Duodenal mucosa (tissue), 2 donors: ENCODE results near the gene EVL.

Experiments
- H3K27ac ChIP-seq: one replicate; pipeline ENCODE4 v1.7.0; 2013; ENCODE audit warnings: low read depth, low read length
- H3K27me3 ChIP-seq, 2 donors: one replicate each; pipeline ENCODE4 v1.7.0; 2013; ENCODE audit warnings: low read length in 2 of 2, control low read depth in 1 of 2; ENCODE audit not compliant: insufficient read depth in 2 of 2, control insufficient read depth in 1 of 2
- H3K36me3 ChIP-seq, 2 donors: one replicate each; pipeline ENCODE4 v1.7.0; 2013; ENCODE audit warnings: low read length in 2 of 2, control low read depth in 1 of 2; ENCODE audit not compliant: insufficient read depth in 2 of 2, control insufficient read depth in 1 of 2
- H3K4me1 ChIP-seq, 2 donors: one replicate each; pipeline ENCODE4 v1.7.0; 2013; ENCODE audit warnings: low read length in 2 of 2, control low read depth in 1 of 2; ENCODE audit not compliant: insufficient read depth in 2 of 2, control insufficient read depth in 1 of 2
- H3K4me3 ChIP-seq, 2 donors: one replicate each; pipeline ENCODE4 v1.7.0; 2013; ENCODE audit warnings: low read length in 2 of 2, low read depth in 1 of 2
- H3K9ac ChIP-seq, 2 donors: one replicate each; pipeline ENCODE4 v1.7.0; 2013; ENCODE audit warnings: low read length in 2 of 2, low read depth in 1 of 2
- H3K9me3 ChIP-seq, 2 donors: one replicate each; pipeline ENCODE4 v1.7.0; 2013; ENCODE audit warnings: low read length in 2 of 2, control low read depth in 1 of 2; ENCODE audit not compliant: control insufficient read depth in 1 of 2

The EVL gene

DNA sequence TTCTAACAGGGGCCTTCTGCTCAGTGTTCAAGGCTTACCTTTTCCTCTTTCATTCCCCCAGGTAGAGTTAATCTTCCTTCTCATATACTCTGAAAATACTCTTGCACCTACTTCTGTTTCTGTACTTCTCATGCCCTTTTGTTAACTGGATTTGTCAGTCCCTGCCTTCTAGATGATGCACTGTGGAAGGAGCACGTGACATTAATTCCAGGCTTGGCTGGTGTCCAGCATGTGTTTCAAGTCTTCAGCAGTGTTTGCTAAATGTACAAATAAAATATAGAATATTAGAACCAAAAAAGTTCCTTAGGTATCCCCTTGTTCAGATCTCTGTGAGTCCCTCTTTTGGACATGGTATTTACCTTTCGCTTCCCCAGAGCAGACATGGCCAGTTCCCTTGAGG, 27.9 kb upstream of the EVL start:
- Histone ChIP-seq H3K4me3 (no peak overlapping the region), H3K27ac (no peak overlapping the region), H3K27me3 (no peaks in the 10 kb centered on the region), H3K4me1 (peaks cover 0 to under 1% of the 10 kb centered on the region in 2 donors), H3K9ac (no peak overlapping the region), H3K36me3 (no peaks in the 10 kb centered on the region), H3K9me3 (no peaks in the 10 kb centered on the region)

DNA sequence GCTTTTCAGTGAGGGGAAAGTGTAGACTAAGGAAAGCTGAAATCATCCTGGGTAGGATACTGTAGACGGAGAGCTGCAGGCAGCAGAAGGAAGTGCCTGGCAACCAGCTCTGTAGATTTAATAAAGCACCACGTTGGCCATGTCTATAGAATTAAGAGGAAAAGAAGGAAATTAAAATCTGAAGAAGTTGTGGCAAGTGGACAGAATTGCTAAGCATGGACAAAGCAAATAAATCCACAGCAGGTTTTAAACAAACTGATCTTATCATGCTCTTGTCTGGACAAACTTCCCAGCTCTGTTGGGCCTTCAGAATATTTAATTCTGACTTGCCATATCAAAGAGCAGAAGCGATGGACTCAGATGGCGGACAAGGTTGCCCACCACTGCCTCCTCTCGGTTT, 27.2 kb upstream of the EVL start:
- H3K4me1 ChIP-seq: no peaks in the 10 kb centered on the region
- no peak overlapping the region for H3K27ac ChIP-seq
- H3K36me3 ChIP-seq: no peaks in the 10 kb centered on the region

DNA sequence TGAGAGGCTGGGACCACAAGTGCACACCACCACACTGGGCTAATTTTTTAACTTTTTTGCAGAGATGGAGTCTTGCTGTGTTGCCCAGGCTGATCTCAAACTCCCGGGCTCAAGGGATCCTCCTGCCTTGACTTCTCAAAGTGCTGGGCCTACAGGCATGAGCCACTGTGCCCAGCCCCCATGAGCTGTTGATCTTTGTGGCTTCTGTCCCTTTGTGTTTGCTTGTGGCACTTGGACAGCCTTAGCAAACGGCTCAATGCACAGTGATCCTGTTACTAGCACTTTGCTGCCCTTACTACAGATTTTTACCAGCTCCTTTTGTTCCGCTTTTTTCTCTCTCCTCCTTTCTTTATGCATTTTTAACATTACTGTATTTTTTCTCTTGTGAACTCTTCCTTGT, 25.3 kb upstream of the EVL start:
- no peaks in the 10 kb centered on the region for H3K4me1 ChIP-seq
- H3K27ac ChIP-seq: no peak overlapping the region
- no peaks in the 10 kb centered on the region for H3K27me3 ChIP-seq
- H3K36me3 ChIP-seq: no peaks in the 10 kb centered on the region
- no peaks in the 10 kb centered on the region for H3K9me3 ChIP-seq
- no peak overlapping the region for H3K9ac ChIP-seq
- no peak overlapping the region for H3K4me3 ChIP-seq

More for the DNA sequence above, 27.2 kb upstream of the EVL start:
- Histone ChIP-seq H3K9ac (no peak overlapping the region), H3K27me3 (no peaks in the 10 kb centered on the region), H3K9me3 (no peaks in the 10 kb centered on the region), H3K4me3 (no peak overlapping the region)

DNA sequence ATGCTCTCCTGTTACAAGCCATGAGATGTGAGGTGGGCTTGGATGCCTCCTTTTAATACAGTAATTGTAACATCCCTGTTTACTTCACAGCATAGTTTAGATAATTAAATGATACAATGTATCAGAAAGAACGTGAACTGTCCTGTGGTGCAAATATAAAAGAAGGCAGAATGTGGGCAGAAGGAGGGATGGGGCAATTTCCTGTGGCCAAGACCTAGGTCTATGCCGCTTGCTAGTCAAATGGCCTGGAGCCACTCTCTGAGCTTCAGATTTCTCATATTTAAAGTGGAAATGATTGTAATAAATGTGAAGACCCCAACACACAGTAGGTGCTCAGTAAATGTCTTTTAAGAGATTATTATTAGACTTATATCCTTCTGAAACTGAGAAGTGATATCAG, 24.0 kb upstream of the EVL start:
- no peaks in the 10 kb centered on the region for H3K9me3 ChIP-seq
- H3K27me3 ChIP-seq: no peaks in the 10 kb centered on the region
- no peaks in the 10 kb centered on the region for H3K4me1 ChIP-seq
- H3K4me3 ChIP-seq: no peak overlapping the region
- H3K9ac ChIP-seq: no peak overlapping the region
- no peaks in the 10 kb centered on the region for H3K36me3 ChIP-seq
- H3K27ac ChIP-seq: no peak overlapping the region

DNA sequence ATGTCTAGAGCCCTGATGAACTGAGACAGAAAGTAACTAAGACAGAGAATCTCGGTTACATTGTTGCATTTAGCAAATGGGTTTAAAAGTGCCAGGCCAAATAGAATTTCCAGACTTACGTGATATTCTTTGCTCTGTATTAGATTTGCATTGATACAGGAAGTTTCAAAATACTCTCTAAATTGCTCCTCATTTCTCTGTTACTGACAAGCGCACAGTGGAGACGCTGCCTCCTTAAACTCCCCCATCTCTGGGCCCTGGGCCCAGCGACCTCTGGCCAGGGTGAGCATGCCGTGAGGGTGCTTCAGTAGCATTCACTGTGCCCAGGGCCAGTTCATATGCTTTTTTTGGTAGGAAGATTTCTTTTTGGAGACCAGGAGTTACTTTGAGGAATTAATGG, 22.9 kb upstream of the EVL start:
- no peaks in the 10 kb centered on the region for H3K4me1 ChIP-seq
- H3K4me3 ChIP-seq: no peak overlapping the region
- H3K9me3 ChIP-seq: no peaks in the 10 kb centered on the region
- H3K27ac ChIP-seq: no peak overlapping the region
- no peaks in the 10 kb centered on the region for H3K36me3 ChIP-seq
- no peaks in the 10 kb centered on the region for H3K27me3 ChIP-seq
- H3K9ac ChIP-seq: no peak overlapping the region

DNA sequence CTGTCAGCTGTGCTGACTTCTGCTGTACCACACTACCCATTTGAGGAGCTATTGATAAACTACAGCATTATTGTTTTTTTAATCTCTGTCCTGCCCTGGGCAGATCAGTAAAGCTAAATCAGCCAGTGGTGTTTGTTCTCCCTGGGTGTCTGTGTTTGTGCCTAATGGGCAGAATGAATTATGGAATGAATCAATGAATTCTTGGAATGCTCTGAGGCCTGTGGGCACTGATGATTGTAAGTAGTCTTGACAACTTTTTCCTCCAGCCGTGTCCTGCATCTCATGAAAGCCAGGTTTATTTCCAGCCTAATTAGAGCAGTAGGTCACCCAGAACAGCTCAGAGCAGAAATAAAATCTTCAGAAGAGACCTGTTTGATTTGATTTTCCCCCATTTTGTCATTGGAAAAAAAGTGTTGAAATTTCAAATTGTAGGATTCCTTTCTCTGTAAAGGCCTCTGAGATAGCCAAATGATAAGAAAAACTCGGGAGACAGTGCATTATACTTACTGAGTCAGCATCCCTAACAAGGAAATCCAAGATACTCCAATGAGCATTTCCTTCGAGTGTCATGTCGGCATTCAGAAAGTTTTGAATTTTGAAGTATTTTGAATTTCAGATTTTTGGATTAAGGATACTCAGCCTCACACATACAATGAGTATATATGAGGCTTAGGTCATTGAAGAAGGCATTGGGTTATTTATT, 19.4 kb upstream of the EVL start:
- Histone ChIP-seq H3K4me1 (no peaks in the 10 kb centered on the region), H3K27me3 (no peaks in the 10 kb centered on the region), H3K9me3 (no peaks in the 10 kb centered on the region), H3K4me3 (no peak overlapping the region), H3K36me3 (no peaks in the 10 kb centered on the region), H3K27ac (no peak overlapping the region), H3K9ac (no peak overlapping the region)

DNA sequence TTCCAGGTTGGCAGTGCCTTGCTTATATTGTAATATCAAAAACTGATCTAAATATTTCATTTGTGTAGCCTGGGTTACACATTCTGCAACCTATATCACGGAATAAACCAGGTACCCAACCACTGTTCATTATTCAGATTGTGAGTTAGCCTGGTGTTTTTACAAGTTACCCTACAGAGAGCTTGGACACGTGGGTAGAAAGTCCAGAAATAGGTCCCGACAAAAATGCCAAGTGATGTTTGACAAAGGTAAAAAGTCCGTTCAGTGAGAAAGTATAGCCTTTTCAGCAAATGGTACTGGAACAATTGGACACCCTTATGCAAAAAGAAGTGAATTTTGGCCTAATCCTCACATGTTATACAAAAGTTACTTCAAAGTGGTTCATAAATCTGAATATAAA, 17.6 kb upstream of the EVL start:
- Histone ChIP-seq H3K36me3 (no peaks in the 10 kb centered on the region), H3K27ac (no peak overlapping the region), H3K4me1 (no peaks in the 10 kb centered on the region), H3K9ac (no peak overlapping the region), H3K27me3 (no peaks in the 10 kb centered on the region), H3K9me3 (no peaks in the 10 kb centered on the region), H3K4me3 (no peak overlapping the region)

DNA sequence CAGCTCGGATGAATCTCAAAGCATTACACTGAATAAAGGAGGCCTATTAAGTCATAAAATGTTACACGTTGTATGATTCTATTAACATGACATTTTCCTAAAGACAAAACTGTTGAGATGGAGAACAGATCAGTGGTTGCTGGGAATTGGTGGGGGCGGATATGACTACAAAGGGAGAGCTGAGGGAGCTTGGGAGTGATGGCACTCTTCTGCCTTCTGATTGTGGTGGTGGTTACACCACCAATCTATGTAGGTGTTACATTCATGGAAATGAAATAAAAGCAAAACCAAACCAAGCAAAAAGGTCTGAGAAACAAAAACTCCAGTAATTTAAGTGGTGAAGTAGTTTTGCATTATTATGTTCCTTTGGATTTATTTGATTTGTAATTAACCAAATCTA, 16.4 kb upstream of the EVL start:
- no peak overlapping the region for H3K27ac ChIP-seq
- no peaks in the 10 kb centered on the region for H3K36me3 ChIP-seq
- no peak overlapping the region for H3K4me3 ChIP-seq
- H3K27me3 ChIP-seq: no peaks in the 10 kb centered on the region
- no peak overlapping the region for H3K9ac ChIP-seq
- H3K9me3 ChIP-seq: no peaks in the 10 kb centered on the region
- H3K4me1 ChIP-seq: no peaks in the 10 kb centered on the region

DNA sequence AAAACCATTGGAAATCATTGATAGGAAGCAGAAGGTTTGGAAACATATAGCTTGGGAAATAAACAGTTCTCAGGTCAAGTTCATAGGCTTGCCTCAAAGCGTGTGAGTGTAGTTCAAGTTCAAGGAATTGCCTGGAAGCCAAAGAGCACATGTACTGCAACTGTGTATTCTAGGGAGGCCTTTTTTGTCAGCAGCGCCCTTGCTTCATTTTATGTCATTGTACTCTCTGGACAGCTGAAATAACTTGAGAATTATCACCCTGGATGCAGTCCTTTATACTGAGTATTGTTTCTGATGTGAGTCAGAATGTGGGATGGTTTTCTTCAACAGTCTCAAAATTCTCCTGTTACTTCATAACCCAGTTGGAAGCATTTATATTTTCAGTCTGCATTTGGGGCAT, 16.0 kb upstream of the EVL start:
- Histone ChIP-seq H3K36me3 (no peaks in the 10 kb centered on the region), H3K9me3 (no peaks in the 10 kb centered on the region), H3K9ac (no peak overlapping the region), H3K27ac (no peak overlapping the region), H3K4me1 (no peaks in the 10 kb centered on the region), H3K4me3 (no peak overlapping the region), H3K27me3 (no peaks in the 10 kb centered on the region)

DNA sequence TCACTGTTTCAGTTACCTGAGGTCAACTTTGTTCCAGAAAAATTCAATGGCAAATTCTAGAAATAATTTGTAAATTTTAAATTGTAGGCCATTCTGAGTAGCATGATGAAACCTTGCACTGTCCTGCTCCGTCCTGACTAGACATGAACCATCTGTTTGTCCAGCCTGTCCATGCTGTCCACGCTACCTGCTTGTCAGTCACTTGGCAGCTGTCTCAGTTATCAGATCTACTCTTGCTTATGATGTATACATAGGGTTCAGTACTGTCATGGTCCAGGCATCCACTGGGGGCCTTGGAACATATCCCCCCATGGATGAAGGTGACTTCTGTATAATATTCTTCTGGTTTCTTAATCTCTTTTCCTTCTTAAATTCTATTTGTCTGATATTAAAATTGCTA, 14.1 kb upstream of the EVL start:
- Histone ChIP-seq H3K27ac (no peak overlapping the region), H3K36me3 (no peaks in the 10 kb centered on the region)

DNA sequence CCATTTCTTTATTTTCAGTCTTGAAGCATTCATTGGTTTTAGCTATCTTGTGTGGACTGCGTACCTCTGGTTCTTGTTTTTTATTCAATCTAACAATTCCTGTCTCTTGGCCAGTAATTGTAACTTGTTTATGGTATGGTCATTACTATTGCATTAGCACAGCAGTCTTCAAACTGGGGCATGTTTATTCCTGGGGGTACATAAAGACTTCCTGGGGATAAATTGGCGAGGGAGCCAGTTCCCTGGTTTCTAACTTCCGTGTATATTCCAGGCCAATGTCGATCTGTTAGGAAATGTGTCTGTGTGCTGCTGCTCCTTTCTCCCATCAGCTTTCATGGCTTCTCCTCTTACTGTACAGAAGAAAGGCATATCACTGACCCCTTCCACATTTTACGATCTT, 13.7 kb upstream of the EVL start:
- Histone ChIP-seq H3K36me3 (no peaks in the 10 kb centered on the region), H3K9ac (no peak overlapping the region), H3K4me1 (no peaks in the 10 kb centered on the region), H3K4me3 (no peak overlapping the region), H3K9me3 (no peaks in the 10 kb centered on the region), H3K27ac (no peak overlapping the region), H3K27me3 (no peaks in the 10 kb centered on the region)

More for the DNA sequence above, 14.1 kb upstream of the EVL start:
- no peak overlapping the region for H3K9ac ChIP-seq
- H3K9me3 ChIP-seq: no peaks in the 10 kb centered on the region
- no peaks in the 10 kb centered on the region for H3K4me1 ChIP-seq
- no peaks in the 10 kb centered on the region for H3K27me3 ChIP-seq
- H3K4me3 ChIP-seq: no peak overlapping the region
